ENCODE measurements around the gene CCDC182. TPM values are rescaled to one million over a fixed set of nuclear protein-coding genes. Genes with fewer than 3 reads are reported as not detected.

Gene CCDC182
- total and polyA plus RNA-seq, 4 donors: not detected

DNA sequence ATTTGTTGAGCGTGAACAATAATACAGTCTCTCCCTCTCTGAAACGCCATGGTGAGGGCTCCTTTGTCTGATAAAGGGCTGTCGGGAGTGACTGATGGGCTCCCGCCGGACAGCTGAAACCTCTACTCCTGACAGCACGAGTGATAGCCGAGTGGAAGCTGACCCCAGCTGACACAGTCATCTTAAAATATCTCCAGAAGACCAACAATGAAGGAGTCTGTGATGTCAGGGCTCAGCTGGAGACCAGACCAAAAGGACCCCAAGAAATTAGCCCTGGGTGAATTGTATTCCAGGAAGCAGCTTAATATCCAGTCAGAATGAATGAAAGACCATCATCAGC is 22.4 kb downstream of the CCDC182 start:
- peaks cover 20% of the 10 kb centered on the region for H3K4me1 ChIP-seq (ENCODE audit: control insufficient read depth, insufficient read depth, low read length)
- H3K27ac ChIP-seq (ENCODE audit: low read depth, low read length): no peak overlapping the region
- DNase-seq (ENCODE audit: low read depth in 4 of 6, low spot score in 6 of 6): no peak
- H3K27me3 ChIP-seq (ENCODE audit: control insufficient read depth, insufficient read depth, low read length): no peaks in the 10 kb centered on the region
- no peaks in the 10 kb centered on the region for H3K36me3 ChIP-seq (ENCODE audit: control insufficient read depth, insufficient read depth, low read length)
- 44% methylated on average over 6 of the region's 7 CpGs for whole genome bisulfite sequencing (ENCODE audit: insufficient coverage)
- no peaks in the 10 kb centered on the region for H3K9me3 ChIP-seq (ENCODE audit: control insufficient read depth, insufficient read depth, low read length)
- H3K4me3 ChIP-seq (ENCODE audit: low read depth, low read length): no peak overlapping the region

DNA sequence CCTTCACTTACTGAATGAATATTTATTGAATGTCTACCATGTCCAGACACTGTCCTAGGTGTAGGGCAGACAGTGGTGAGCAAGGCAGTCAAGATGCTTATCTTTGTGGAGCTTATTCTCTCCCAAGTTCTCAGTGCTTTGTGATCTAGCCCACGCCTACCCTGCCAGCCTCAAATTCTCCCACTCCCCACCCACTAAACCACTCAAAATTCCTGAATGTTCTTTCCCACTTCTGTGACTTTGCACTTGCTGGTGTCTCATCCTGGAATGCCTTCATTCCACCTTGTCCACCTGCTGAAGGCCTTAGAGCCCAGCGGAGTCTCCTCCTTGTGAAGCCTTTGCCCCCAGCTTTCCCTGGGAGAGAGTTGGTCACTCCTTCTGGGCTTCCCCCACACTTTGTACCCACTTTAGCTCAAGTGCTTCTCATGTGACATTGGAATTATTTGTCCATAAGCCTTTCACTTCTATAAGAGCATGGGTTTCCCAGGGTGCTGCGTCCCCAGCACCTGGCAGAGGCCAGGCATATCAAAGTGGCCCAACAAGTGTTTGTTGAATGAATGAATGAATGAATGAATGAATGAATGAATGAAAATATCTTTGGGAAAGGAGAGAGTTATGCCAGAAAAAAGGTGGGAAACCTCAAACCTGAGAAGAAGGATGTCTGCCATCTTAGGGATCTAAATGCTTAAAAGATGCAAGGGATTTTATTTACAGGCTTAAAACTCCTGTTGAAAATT is 23.0 kb downstream of the CCDC182 start:
- H3K4me1 ChIP-seq (ENCODE audit: control insufficient read depth, insufficient read depth, low read length): peaks cover 16% of the 10 kb centered on the region
- H3K36me3 ChIP-seq (ENCODE audit: control insufficient read depth, insufficient read depth, low read length): no peaks in the 10 kb centered on the region
- H3K27ac ChIP-seq (ENCODE audit: low read depth, low read length): no peak overlapping the region
- H3K9me3 ChIP-seq (ENCODE audit: control insufficient read depth, insufficient read depth, low read length): no peaks in the 10 kb centered on the region
- no peak for DNase-seq (ENCODE audit: low read depth in 4 of 6, low spot score in 6 of 6)
- WGBS (ENCODE audit: insufficient coverage): 100% methylated on average over 2 of the region's 3 CpGs
- H3K4me3 ChIP-seq (ENCODE audit: low read depth, low read length): no peak overlapping the region
- H3K27me3 ChIP-seq (ENCODE audit: control insufficient read depth, insufficient read depth, low read length): no peaks in the 10 kb centered on the region

DNA sequence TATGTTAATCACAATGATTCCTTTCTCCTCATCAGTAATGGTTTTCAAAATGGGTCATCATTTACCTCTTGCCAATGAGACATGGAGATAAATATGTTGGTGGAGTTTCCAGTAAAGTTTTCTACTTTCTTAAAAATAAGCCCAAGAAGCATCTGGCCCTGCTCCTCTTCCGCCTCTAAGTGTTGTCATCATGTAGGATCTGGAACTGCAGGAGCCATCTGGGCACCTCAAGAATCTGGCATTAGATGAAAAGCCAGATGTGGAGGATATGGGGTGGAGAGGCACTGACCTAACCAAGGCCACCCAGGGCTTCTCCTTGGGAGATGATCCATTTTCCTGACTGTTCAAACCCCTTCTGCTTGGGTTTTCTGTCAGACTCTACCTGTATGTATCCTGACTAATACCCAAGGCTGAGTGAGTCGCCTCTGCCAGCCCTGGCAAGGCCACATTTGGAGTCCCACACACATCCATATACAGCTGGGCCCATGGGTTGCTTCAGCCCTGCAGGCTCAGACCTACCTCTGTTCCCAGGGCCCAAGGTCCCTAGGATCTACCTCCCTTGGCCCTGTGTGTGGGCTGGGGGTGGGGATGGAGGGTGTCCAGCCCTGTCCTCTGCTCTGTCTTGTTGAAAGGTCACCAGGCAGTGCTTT is 24.6 kb downstream of the CCDC182 start:
- Histone ChIP-seq H3K4me1 (ENCODE audit: control insufficient read depth, insufficient read depth, low read length) (peaks cover 11% of the 10 kb centered on the region), H3K27me3 (ENCODE audit: control insufficient read depth, insufficient read depth, low read length) (no peaks in the 10 kb centered on the region), H3K4me3 (ENCODE audit: low read depth, low read length) (no peak overlapping the region), H3K27ac (ENCODE audit: low read depth, low read length) (no peak overlapping the region), H3K36me3 (ENCODE audit: control insufficient read depth, insufficient read depth, low read length) (no peaks in the 10 kb centered on the region), H3K9me3 (ENCODE audit: control insufficient read depth, insufficient read depth, low read length) (no peaks in the 10 kb centered on the region)
- 100% methylated on average over 1 of the region's 2 CpGs for WGBS (ENCODE audit: insufficient coverage)
- DNase-seq (ENCODE audit: low read depth in 4 of 6, low spot score in 6 of 6): no peak

DNA sequence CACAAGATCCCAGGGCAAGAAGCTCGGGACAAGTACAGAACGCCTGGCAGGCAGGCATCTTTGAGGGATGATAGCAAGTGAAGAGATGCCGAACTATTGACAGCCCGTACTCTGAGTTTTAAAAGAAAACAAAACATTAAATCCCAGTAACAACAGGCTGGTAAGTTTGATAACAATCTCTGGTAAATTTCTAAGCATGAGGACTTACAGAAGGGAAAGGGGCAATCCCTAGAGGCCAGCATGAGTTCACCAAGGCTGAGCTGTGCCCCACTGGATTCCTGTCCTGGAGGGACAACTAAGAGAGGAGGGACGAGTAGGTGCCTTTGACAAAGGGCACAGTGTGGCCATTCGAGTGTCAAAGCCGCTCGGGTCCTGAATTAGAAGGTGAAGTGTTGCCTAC is 26.2 kb downstream of the CCDC182 start:
- no peaks in the 10 kb centered on the region for H3K9me3 ChIP-seq (ENCODE audit: control insufficient read depth, insufficient read depth, low read length)
- DNase-seq (ENCODE audit: low read depth in 4 of 6, low spot score in 6 of 6): no peak
- H3K4me1 ChIP-seq (ENCODE audit: control insufficient read depth, insufficient read depth, low read length): peaks cover 13% of the 10 kb centered on the region
- H3K36me3 ChIP-seq (ENCODE audit: control insufficient read depth, insufficient read depth, low read length): no peaks in the 10 kb centered on the region
- 75% methylated on average over 4 of the region's 8 CpGs for WGBS (ENCODE audit: insufficient coverage)
- no peaks in the 10 kb centered on the region for H3K27me3 ChIP-seq (ENCODE audit: control insufficient read depth, insufficient read depth, low read length)
- H3K4me3 ChIP-seq (ENCODE audit: low read depth, low read length): no peak overlapping the region
- H3K27ac ChIP-seq (ENCODE audit: low read depth, low read length): no peak overlapping the region

DNA sequence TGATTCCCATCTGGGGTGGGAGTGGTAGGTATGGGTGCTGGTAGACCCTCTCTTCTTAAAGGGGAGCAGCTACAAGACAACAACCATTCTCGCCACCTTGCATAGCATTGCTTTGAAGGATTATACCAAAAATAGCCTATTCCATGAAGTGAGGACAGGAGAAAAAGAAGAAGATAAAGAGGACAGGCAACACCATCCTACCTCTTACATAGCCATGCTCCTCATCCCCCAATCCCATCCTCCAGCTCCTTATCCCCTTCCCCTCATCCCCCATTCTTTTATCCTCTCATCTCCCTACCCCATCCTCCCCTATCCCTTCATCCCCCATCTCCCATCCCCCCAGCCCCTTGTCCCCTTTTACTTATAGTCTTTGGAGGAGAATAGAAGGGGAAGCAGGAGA is 29.1 kb downstream of the CCDC182 start:
- no peaks in the 10 kb centered on the region for H3K9me3 ChIP-seq (ENCODE audit: control insufficient read depth, insufficient read depth, low read length)
- no CpG with 5 or more reads among the region's 1 CpG for WGBS (ENCODE audit: insufficient coverage)
- peaks cover 9% of the 10 kb centered on the region for H3K4me1 ChIP-seq (ENCODE audit: control insufficient read depth, insufficient read depth, low read length)
- H3K27ac ChIP-seq (ENCODE audit: low read depth, low read length): no peak overlapping the region
- no peak overlapping the region for H3K4me3 ChIP-seq (ENCODE audit: low read depth, low read length)
- H3K36me3 ChIP-seq (ENCODE audit: control insufficient read depth, insufficient read depth, low read length): no peaks in the 10 kb centered on the region
- no peak for DNase-seq (ENCODE audit: low read depth in 4 of 6, low spot score in 6 of 6)
- no peaks in the 10 kb centered on the region for H3K27me3 ChIP-seq (ENCODE audit: control insufficient read depth, insufficient read depth, low read length)

DNA sequence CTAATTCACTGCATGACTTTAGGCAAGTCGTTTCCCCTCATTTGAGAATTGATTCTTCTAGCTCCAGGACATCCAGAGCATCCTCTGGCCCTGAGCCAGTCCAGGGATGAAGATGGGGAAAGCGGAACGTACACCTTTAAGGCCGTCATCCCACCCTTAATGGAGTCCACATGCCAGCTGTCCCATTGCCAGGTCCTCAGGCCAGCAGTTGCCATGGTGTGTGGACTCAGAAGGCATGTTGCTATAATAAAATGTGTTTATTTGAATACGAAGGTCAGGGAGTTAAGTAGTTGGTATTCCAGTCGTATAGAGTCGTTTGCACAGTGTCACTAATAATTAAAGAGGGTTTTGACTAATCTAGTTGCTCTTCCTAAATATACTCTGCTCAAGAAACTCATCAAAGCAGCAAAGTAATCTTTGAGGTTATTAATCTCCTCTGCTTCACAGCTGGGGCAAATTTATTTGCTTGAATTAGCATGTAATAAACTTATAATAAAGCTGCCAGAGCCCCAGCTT is 30.4 kb downstream of the CCDC182 start:
- 20% methylated on average over 3 of the region's 7 CpGs for whole genome bisulfite sequencing (ENCODE audit: insufficient coverage)

DNA sequence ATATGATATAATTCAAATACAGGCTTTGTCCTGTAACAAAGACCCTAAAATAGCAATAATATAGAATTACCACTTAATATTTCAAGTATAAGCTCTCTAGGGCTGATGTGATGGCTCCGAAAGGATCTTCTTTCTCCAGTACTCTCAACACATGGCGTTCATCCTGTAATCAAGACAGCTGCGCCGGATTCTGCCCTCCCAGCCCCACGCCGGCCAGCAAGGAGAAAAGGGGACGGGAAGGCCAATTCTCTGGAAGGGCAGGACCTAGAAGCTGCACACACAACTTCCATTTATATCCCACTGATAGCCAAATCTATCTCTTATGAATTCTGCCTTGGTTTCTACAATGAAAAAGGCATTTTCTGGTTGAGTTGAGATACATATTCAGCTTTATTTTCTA is 32.0 kb downstream of the CCDC182 start:
- Histone ChIP-seq H3K4me3 (ENCODE audit: low read depth, low read length) (no peak overlapping the region), H3K9me3 (ENCODE audit: control insufficient read depth, insufficient read depth, low read length) (no peaks in the 10 kb centered on the region), H3K36me3 (ENCODE audit: control insufficient read depth, insufficient read depth, low read length) (no peaks in the 10 kb centered on the region), H3K27me3 (ENCODE audit: control insufficient read depth, insufficient read depth, low read length) (no peaks in the 10 kb centered on the region), H3K27ac (ENCODE audit: low read depth, low read length) (no peak overlapping the region), H3K4me1 (ENCODE audit: control insufficient read depth, insufficient read depth, low read length) (peaks cover 15% of the 10 kb centered on the region)
- WGBS (ENCODE audit: insufficient coverage): 100% methylated on average over 1 of the region's 7 CpGs
- no peak for DNase-seq (ENCODE audit: low read depth in 4 of 6, low spot score in 6 of 6)

More for the DNA sequence above, 30.4 kb downstream of the CCDC182 start:
- DNase-seq (ENCODE audit: low read depth in 4 of 6, low spot score in 6 of 6): peak in 3 of 6 donors; percentile 67 to 86 (median 77)
- Histone ChIP-seq H3K4me1 (ENCODE audit: control insufficient read depth, insufficient read depth, low read length) (peaks cover 9% of the 10 kb centered on the region), H3K9me3 (ENCODE audit: control insufficient read depth, insufficient read depth, low read length) (no peaks in the 10 kb centered on the region), H3K4me3 (ENCODE audit: low read depth, low read length) (no peak overlapping the region), H3K36me3 (ENCODE audit: control insufficient read depth, insufficient read depth, low read length) (no peaks in the 10 kb centered on the region), H3K27me3 (ENCODE audit: control insufficient read depth, insufficient read depth, low read length) (no peaks in the 10 kb centered on the region), H3K27ac (ENCODE audit: low read depth, low read length) (no peak overlapping the region)

DNA sequence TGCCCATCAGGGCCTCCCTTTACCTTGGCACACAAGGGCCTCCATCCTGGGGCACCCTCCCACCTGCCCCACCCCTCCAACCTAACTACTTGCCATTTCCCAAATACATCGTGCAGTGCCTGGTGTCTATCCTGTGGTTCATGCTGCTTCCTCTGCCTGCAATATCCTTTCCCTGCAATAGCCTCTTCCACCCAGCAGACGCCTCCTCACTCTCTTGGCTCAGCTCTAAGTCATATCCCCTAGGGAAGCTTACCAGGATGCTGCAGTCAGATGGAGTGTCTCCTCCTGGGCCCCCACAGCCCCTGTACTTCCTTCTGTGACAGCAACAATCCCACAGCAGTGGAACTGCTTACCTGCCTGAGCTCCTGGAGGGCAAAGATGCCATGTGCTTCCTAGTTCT is 36.7 kb downstream of the CCDC182 start:
- no peaks in the 10 kb centered on the region for H3K9me3 ChIP-seq (ENCODE audit: control insufficient read depth, insufficient read depth, low read length)
- peaks cover 15% of the 10 kb centered on the region for H3K4me1 ChIP-seq (ENCODE audit: control insufficient read depth, insufficient read depth, low read length)
- peak overlapping the region; percentile 63 for H3K27ac ChIP-seq (ENCODE audit: low read depth, low read length)
- no peaks in the 10 kb centered on the region for H3K36me3 ChIP-seq (ENCODE audit: control insufficient read depth, insufficient read depth, low read length)
- WGBS (ENCODE audit: insufficient coverage): 28% methylated on average over 2 of the region's 2 CpGs
- peak in 1 of 6 donors; percentile 49 for DNase-seq (ENCODE audit: low read depth in 4 of 6, low spot score in 6 of 6)
- H3K4me3 ChIP-seq (ENCODE audit: low read depth, low read length): no peak overlapping the region
- H3K27me3 ChIP-seq (ENCODE audit: control insufficient read depth, insufficient read depth, low read length): no peaks in the 10 kb centered on the region

DNA sequence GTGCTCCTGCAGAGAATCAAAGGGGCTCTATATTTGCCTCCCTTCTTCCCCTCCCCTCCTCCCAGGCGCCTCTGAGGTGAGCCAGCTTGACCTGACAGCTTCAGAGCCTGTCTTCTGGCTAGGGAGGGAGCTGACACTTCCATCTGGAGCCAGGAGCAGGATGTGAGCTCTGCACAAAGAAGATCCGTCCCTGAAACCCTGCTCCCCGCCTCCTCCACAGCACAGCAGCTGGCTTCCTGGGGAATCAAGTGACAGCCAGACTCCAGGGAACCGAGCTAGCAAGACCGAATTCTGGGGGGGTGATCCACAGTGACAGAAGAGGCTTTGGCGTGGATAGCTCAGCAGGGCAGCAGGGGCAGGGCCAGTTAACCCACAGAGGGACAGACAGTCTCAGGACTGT is 37.2 kb downstream of the CCDC182 start:
- Histone ChIP-seq H3K4me1 (ENCODE audit: control insufficient read depth, insufficient read depth, low read length) (peaks cover 15% of the 10 kb centered on the region), H3K4me3 (ENCODE audit: low read depth, low read length) (no peak overlapping the region), H3K27ac (ENCODE audit: low read depth, low read length) (peak overlapping the region; percentile 63), H3K36me3 (ENCODE audit: control insufficient read depth, insufficient read depth, low read length) (no peaks in the 10 kb centered on the region), H3K9me3 (ENCODE audit: control insufficient read depth, insufficient read depth, low read length) (no peaks in the 10 kb centered on the region), H3K27me3 (ENCODE audit: control insufficient read depth, insufficient read depth, low read length) (no peaks in the 10 kb centered on the region)
- WGBS (ENCODE audit: insufficient coverage): 12% methylated on average over 5 of the region's 6 CpGs
- peak in 2 of 6 donors; percentile 76 to 79 for DNase-seq (ENCODE audit: low read depth in 4 of 6, low spot score in 6 of 6)

DNA sequence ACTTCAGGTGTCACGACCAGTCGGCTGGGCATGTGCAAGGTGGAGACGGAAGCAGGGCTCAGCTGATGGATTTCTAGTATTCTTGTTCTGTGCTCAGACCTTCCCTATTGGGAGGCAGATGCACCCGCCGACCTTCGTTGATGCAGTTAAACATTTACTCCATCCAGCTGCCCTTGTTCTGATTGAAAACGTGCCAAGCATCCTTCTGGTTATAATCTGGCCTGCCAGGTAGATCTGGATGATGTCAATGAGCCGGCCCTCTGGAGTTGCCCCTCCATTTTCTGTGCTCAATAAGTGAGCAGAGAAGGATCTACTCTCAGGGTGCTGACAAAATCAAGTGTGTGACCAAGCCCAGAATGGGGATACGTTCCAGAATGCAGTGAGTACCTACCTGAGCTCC is 38.3 kb downstream of the CCDC182 start:
- 70% methylated on average over 9 of the region's 9 CpGs for WGBS (ENCODE audit: insufficient coverage)

More for the DNA sequence above, 38.3 kb downstream of the CCDC182 start:
- H3K4me1 ChIP-seq (ENCODE audit: control insufficient read depth, insufficient read depth, low read length): peaks cover 15% of the 10 kb centered on the region
- H3K9me3 ChIP-seq (ENCODE audit: control insufficient read depth, insufficient read depth, low read length): no peaks in the 10 kb centered on the region
- no peaks in the 10 kb centered on the region for H3K36me3 ChIP-seq (ENCODE audit: control insufficient read depth, insufficient read depth, low read length)
- peak in 1 of 6 donors; percentile 26 for DNase-seq (ENCODE audit: low read depth in 4 of 6, low spot score in 6 of 6)
- no peak overlapping the region for H3K4me3 ChIP-seq (ENCODE audit: low read depth, low read length)
- no peak overlapping the region for H3K27ac ChIP-seq (ENCODE audit: low read depth, low read length)
- H3K27me3 ChIP-seq (ENCODE audit: control insufficient read depth, insufficient read depth, low read length): no peaks in the 10 kb centered on the region

Data from spinal cord (tissue), 10 donors.